UCSD-AML1 (cell line): ENCODE measurements around the gene CCL28.
A peak's percentile ranks its signal among the peaks of the same experiment; 100 is the strongest.
"Not testable (repeated sequence)": the region's sequence is repeated elsewhere in the genome, so short reads cannot be mapped to it uniquely, and the experiment has no call there.

Experiments used
- DNase-seq: peaks from one replicate; lab custom pipeline; 2025; ENCODE audit not compliant: unreplicated experiment; lab: John Stamatoyannopoulos, UW

Gene CCL28

GRCh38 chr5:43410414-43410813 lies 1.8 kb downstream of the CCL28 start:
- no peak for DNase-seq

- DNase-seq: no peak
Measured at GRCh38 chr5:43409809-43410271, 2.4 kb downstream of the CCL28 start.

GRCh38 chr5:43402524-43403066 lies 9.6 kb downstream of the CCL28 start:
- not testable (repeated sequence) for DNase-seq

- DNase-seq: peak; percentile 12
Measured at GRCh38 chr5:43401827-43402226, 10.4 kb downstream of the CCL28 start.

- no peak for DNase-seq
Measured at GRCh38 chr5:43400082-43400481, 12.1 kb downstream of the CCL28 start.

GRCh38 chr5:43396762-43397304 lies 15.4 kb downstream of the CCL28 start:
- DNase-seq: peak; percentile 18

GRCh38 chr5:43390471-43390870 lies 21.7 kb downstream of the CCL28 start:
- no peak for DNase-seq

GRCh38 chr5:43389679-43390329 lies 22.4 kb downstream of the CCL28 start:
- DNase-seq: peak; percentile 37

- no peak for DNase-seq
Measured at GRCh38 chr5:43386960-43387362, 25.2 kb downstream of the CCL28 start.

- no peak for DNase-seq
Measured at GRCh38 chr5:43376496-43377140, 35.6 kb downstream of the CCL28 start.

- no peak for DNase-seq
Measured at GRCh38 chr5:43371821-43372220, 40.4 kb downstream of the CCL28 start.

GRCh38 chr5:43370352-43370751 lies 41.8 kb downstream of the CCL28 start:
- DNase-seq: no peak

- no peak for DNase-seq
Measured at GRCh38 chr5:43369651-43370050, 42.5 kb downstream of the CCL28 start.

GRCh38 chr5:43367909-43368669 lies 44.1 kb downstream of the CCL28 start:
- DNase-seq: no peak

- DNase-seq: no peak
Measured at GRCh38 chr5:43367453-43367852, 44.7 kb downstream of the CCL28 start.

- not testable (repeated sequence) for DNase-seq
Measured at GRCh38 chr5:43366680-43367246, 45.4 kb downstream of the CCL28 start.

GRCh38 chr5:43365155-43365554 lies 47.0 kb downstream of the CCL28 start:
- not testable (repeated sequence) for DNase-seq

- no peak for DNase-seq
Measured at GRCh38 chr5:43363445-43364152, 48.6 kb downstream of the CCL28 start.

- no peak for DNase-seq
Measured at GRCh38 chr5:43362725-43363435, 49.3 kb downstream of the CCL28 start.

- no peak for DNase-seq
Measured at GRCh38 chr5:43358726-43359125, 53.5 kb downstream of the CCL28 start.
